Nephron (organoid): ENCODE data around the gene ZNF792.

Source experiments
- H3K27ac Mint-ChIP-seq, 3 experiments: 2 replicates each; pipeline ENCODE4 v1.8.0; 2020; ENCODE audit warnings: mixed read lengths in 3 of 3, mild to moderate bottlenecking in 2 of 3, moderate library complexity in 1 of 3
- H3K27me3 Mint-ChIP-seq: 2 replicates; pipeline ENCODE4 v1.8.0; 2021; ENCODE audit warnings: low read depth, mild to moderate bottlenecking, moderate library complexity, mixed read lengths
- H3K36me3 Mint-ChIP-seq: 2 replicates; pipeline ENCODE4 v1.8.0; 2020; ENCODE audit warnings: low read depth, mixed read lengths
- H3K4me1 Mint-ChIP-seq: 2 replicates; pipeline ENCODE4 v1.8.0; 2020; ENCODE audit warnings: mixed read lengths
- H3K4me3 Mint-ChIP-seq, 3 experiments: 2 replicates each; pipeline ENCODE4 v1.8.0; 2020; ENCODE audit warnings: mild to moderate bottlenecking in 3 of 3, mixed read lengths in 3 of 3, moderate library complexity in 2 of 3
- H3K9me3 Mint-ChIP-seq: 2 replicates; pipeline ENCODE4 v1.8.0; 2020; ENCODE audit warnings: mixed read lengths
- TF ChIP-seq, protein P1 (sequence below), 3 experiments: fragments of 200-600 bp; sonication (generic); IDR thresholded peaks; one replicate each; pipeline ENCODE4 v1.5.0; 2021; ENCODE audit warnings: antibody characterized with exemption in 3 of 3; ENCODE audit not compliant: unreplicated experiment in 3 of 3

Gene ZNF792

DNA sequence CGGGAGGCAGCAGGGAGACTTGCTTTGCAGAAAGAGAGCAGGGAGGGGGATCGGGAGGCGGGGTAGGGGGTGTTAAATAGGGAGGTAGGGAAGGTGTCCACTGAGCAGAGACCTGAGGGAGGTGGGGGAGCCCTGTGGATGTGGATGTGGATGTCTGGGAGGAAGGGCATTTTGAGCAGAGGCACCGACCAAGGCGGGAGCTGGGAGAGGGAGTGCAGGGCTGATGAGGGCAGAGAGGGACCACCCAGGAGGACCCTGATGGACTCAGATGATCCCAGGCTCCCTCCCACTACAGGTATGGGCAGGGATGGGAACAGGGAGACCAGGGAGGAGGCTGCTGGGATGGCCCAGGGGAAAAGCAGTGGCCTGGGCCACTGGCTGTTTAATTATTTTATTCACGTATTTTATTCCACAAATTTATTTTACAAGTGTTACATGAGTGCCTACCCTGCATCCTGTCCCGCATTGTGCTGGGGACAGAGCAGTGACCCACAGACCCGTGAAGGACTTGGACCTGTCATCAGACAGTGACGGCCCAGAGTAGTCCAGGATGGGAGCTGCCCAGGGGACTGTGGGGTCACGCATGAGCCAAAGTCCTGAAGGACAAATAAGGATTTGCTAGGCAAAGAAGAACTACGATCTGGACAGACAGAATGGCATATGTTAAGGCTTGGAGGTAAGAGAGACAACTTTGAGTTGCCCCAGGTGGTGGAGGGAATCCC, 41.4 kb upstream of the ZNF792 start:
- Mint-ChIP-seq H3K9me3 (no peaks in the 10 kb centered on the region), H3K27ac (no peak overlapping the region), H3K4me3 (no peak overlapping the region), H3K4me1 (peaks cover 33% of the 10 kb centered on the region), H3K36me3 (peaks cover 22% of the 10 kb centered on the region), H3K27me3 (no peaks in the 10 kb centered on the region)
- TF ChIP-seq, protein P1, sequence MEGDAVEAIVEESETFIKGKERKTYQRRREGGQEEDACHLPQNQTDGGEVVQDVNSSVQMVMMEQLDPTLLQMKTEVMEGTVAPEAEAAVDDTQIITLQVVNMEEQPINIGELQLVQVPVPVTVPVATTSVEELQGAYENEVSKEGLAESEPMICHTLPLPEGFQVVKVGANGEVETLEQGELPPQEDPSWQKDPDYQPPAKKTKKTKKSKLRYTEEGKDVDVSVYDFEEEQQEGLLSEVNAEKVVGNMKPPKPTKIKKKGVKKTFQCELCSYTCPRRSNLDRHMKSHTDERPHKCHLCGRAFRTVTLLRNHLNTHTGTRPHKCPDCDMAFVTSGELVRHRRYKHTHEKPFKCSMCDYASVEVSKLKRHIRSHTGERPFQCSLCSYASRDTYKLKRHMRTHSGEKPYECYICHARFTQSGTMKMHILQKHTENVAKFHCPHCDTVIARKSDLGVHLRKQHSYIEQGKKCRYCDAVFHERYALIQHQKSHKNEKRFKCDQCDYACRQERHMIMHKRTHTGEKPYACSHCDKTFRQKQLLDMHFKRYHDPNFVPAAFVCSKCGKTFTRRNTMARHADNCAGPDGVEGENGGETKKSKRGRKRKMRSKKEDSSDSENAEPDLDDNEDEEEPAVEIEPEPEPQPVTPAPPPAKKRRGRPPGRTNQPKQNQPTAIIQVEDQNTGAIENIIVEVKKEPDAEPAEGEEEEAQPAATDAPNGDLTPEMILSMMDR (IDR thresholded peaks at IDR 0.05; ENCODE audit: unreplicated experiment in 3 of 3) = no peak

DNA sequence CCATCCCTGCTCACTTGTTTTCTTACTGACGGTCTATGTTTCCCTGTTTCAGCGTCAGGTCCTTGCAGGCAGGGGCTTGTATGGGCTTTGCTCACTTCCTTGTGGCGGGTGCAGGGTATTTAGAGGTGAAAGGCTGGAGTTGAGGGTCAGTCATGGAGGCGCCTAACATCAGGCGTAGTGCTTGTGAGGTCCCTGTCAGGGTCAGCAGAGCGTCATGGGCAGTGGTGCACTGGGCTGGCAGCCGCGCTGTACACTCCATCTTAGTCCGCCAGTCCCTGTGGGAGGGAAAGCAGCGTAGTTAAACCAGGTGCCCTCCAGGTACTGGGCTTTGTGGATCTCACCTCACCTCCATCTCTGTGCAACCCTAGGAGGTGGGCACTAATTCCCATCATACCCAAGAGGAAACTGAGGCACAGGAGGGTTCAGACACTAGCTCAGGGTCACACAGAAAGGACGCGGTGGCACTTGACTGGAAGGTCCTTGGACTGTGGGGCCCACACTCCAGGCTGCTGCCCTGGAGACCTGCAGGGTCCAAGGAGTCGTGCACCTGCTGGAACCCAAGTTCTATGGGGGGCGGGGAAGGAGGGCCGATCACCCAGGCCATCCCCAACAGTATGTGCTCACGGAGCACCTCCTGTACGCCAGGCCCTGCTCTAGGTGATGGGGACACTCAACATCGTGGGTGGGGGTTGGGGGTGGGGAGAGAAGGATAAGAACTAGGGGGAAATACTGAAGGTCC, 40.7 kb upstream of the ZNF792 start:
- Mint-ChIP-seq H3K27me3 (no peaks in the 10 kb centered on the region), H3K4me1 (peaks cover 33% of the 10 kb centered on the region), H3K4me3 (peak overlapping the region; percentile 13 to 51 (median 36)), H3K9me3 (no peaks in the 10 kb centered on the region), H3K36me3 (peaks cover 18% of the 10 kb centered on the region), H3K27ac (peak overlapping the region in 2 of 3 experiments; percentile 46 to 48)
- TF ChIP-seq, protein P1 (IDR thresholded peaks at IDR 0.05; ENCODE audit: unreplicated experiment in 3 of 3) = no peak

DNA sequence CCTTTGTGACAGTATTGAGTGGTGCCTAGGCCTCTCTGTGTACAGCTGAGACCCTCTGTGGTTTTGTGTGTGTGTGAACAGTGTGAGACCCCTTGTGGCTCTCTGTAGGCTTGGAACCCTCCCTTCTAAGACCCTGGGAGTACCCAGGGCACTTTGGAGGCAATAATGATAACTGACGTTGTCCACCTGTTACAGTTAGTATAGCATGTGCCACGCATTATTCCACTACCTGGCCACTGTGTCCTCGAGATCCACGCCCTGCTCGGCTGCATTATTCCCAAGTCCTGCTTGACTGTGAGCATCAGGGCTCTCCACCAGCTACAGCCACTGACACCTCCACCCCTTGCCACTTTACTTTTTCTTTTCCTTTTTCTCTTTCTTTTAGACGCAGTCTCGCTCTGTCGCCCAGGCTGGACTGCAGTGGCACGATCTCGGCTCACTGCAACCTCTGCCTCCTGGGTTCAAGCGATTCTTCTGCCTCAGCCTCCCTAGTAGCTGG, 38.1 kb upstream of the ZNF792 start:
- no peaks in the 10 kb centered on the region for H3K9me3 Mint-ChIP-seq
- TF ChIP-seq, protein P1 (IDR thresholded peaks at IDR 0.05; ENCODE audit: unreplicated experiment in 3 of 3) = no peak
- H3K4me1 Mint-ChIP-seq = peaks cover 49% of the 10 kb centered on the region
- H3K27ac Mint-ChIP-seq = peak overlapping the region; percentile 93 to 97 (median 95)
- H3K36me3 Mint-ChIP-seq = peaks cover 14% of the 10 kb centered on the region
- H3K4me3 Mint-ChIP-seq = peak overlapping the region; percentile 97 to 99 (median 98)
- H3K27me3 Mint-ChIP-seq = no peaks in the 10 kb centered on the region

DNA sequence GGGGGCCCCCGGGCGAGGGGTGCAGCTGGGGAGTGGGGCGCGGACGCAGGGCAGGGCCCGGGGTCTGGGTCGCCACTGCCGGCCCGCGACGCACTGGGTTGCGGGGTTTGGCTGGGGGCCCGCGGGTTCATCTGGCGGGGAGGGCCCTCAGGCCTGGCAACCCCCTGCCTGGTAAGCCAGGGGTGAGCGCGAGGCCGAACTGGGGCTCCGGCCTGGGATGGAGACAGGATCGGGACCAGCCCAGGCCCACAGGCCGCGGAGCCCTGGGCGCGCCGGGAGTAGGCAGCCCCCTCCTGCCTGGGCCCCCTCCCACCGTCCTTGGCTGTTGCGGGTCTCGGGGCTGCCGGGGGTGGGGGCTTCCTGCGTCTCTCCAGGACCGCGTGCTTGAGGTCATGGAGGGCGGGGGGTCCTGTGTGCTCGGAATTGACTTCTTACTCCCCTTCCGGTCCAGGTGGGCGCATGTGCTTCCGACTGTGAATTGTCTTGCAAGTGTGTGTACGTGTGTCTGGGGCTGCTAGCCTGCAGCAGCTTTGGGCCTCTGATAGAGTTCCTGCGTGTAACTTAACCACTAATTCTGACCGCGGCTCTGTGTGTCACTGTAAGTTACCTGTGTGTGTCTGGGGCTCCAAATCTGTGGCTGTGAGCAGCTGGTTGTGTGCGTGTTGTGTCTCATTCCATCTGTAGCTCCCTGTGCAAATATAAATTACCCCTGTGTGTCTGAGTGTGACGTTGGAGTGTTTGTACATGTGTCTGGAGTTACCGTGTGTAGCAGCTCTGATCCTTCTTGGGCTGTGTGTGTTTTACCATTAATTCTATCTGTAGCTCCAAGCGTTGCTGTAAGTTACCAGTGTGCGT, 36.8 kb upstream of the ZNF792 start:
- Mint-ChIP-seq H3K4me1 (peaks cover 51% of the 10 kb centered on the region), H3K9me3 (no peaks in the 10 kb centered on the region), H3K27ac (peak overlapping the region; percentile 95 to 97 (median 97)), H3K4me3 (peak overlapping the region; percentile 97 to 99 (median 98)), H3K27me3 (no peaks in the 10 kb centered on the region), H3K36me3 (peaks cover 6% of the 10 kb centered on the region)
- TF ChIP-seq, protein P1 (IDR thresholded peaks at IDR 0.05; ENCODE audit: unreplicated experiment in 3 of 3) = no peak

DNA sequence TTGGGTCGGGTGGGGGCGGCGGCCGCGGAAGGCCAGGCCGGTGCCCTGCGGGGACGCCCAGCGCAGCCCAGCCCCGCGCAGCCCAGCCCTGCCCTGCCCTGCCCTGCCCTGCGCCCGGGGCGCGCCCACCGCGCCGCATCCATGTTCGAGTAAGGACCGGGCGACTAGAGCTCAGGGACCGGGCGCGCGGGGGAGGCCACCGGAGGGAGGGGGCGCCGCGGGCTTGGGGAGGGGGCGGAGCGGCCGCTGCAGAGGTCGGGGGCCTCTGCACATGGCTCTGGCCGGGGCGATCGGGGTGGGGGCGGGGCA, 36.3 kb upstream of the ZNF792 start:
- TF ChIP-seq, protein P1 (IDR thresholded peaks at IDR 0.05; ENCODE audit: unreplicated experiment in 3 of 3) = no peak
- no peak overlapping the region for H3K4me3 Mint-ChIP-seq
- H3K36me3 Mint-ChIP-seq = peaks cover 3% of the 10 kb centered on the region
- H3K27ac Mint-ChIP-seq = peak overlapping the region; percentile 98 to 100 (median 99)
- no peaks in the 10 kb centered on the region for H3K9me3 Mint-ChIP-seq
- no peaks in the 10 kb centered on the region for H3K27me3 Mint-ChIP-seq
- peaks cover 51% of the 10 kb centered on the region for H3K4me1 Mint-ChIP-seq
